SK-N-MC (cell line): ENCODE measurements around the gene RPL22.

ENCODE experiments used
- EZH2 ChIP-seq: fragments of 200-600 bp; sonication (generic); IDR thresholded peaks from one replicate; pipeline ENCODE4 v1.6.1; 2017; ENCODE audit warnings: antibody characterized with exemption
- FOXP2 ChIP-seq: optimal IDR thresholded peaks from 2 replicates; pipeline ENCODE3; 2011; ENCODE audit warnings: mild to moderate bottlenecking, moderate library complexity; ENCODE audit not compliant: insufficient read depth; ENCODE audit errors: extremely low read length, control extremely low read depth
- POLR2AphosphoS5 ChIP-seq: IDR thresholded peaks from 2 replicates; pipeline ENCODE4 v1.6.1; 2012; ENCODE audit warnings: mild to moderate bottlenecking, low read depth, low read length, borderline replicate concordance

DNA sequence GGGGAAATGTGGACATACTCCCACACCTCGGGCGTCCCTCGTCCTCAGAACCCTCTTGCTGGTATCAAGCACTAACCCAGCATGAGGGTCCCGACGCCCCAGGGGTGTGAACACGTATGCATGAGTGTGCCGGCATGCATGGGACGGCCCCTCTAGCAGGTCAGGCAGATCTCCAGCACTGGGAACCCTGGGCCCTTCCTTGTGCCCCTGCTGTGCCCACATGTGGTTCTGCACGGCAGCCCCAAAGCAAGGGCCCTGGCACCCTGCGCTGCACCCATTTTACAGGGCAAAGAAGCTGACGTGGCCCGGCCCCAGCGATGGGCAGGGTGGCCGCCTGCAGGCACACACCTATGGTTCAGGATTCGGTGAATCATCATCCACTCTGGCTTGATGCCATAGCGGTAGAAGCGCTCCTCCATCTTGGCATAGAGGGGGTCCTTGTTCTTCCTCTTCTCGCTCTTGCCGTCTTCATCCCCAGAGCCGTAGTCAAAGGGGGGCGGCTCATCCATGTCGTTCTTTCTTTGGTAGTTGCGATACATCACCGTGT, 53.5 kb downstream of the RPL22 start:
- TF ChIP-seq EZH2 (no peak), POLR2AphosphoS5 (no peak), FOXP2 (no peak)
